Ovary (tissue), 9 donors: ENCODE results near the gene DPPA4. TPM values are rescaled to one million over a fixed set of nuclear protein-coding genes. Genes with fewer than 3 reads are reported as not detected.

Experiments
- DNase-seq, 5 donors: peaks; one replicate each; pipeline ENCODE4 v3.0.0-alpha.2; 2019 to 2020
- H3K27ac ChIP-seq, 2 donors: fragments of 200-600 bp; one replicate each; pipeline versions ENCODE4 v1.5.1 to v1.8.0; 2019 to 2022
- H3K27me3 ChIP-seq: fragments of 200-600 bp; one replicate; pipeline ENCODE4 v1.8.0; 2022
- H3K36me3 ChIP-seq: fragments of 200-600 bp; sonication (generic); one replicate; pipeline ENCODE4 v1.5.1; 2019
- H3K4me1 ChIP-seq: one replicate; pipeline ENCODE4 v1.8.1; 2013; ENCODE audit warnings: mild to moderate bottlenecking, moderate library complexity; ENCODE audit not compliant: insufficient read depth
- H3K4me3 ChIP-seq: fragments of 200-600 bp; sonication (generic); one replicate; pipeline ENCODE4 v1.5.1; 2017
- H3K9me3 ChIP-seq, 2 donors: fragments of 200-600 bp in 1 of 2; sonication (generic) in 1 of 2; one replicate each; pipeline versions ENCODE4 v1.5.1 to v1.8.1; 2013 to 2019; ENCODE audit warnings: mild to moderate bottlenecking in 1 of 2, moderate library complexity in 1 of 2
- CTCF ChIP-seq, 3 donors: fragments of 450-650 bp in 2 of 3; fragments of 200-600 bp in 1 of 3; IDR thresholded peaks; one replicate each; pipeline versions ENCODE4 v1.5.1 to v1.8.0; 2016 to 2022; ENCODE audit warnings: antibody characterized with exemption in 3 of 3, mild to moderate bottlenecking in 1 of 3
- EP300 ChIP-seq: sonication (generic); formaldehyde crosslinking; IDR thresholded peaks from one replicate; pipeline ENCODE4 v1.6.1; 2017; ENCODE audit warnings: antibody characterized with exemption
- POLR2A ChIP-seq: fragments of 450-650 bp; IDR thresholded peaks from one replicate; pipeline ENCODE4 v1.6.1; 2017; ENCODE audit warnings: antibody characterized with exemption, mild to moderate bottlenecking, moderate library complexity
- WGBS, 3 donors: extraction: QIAGEN DNeasy Blood & Tissue Kit in 1 of 3; methylation state at CpG; one replicate each; pipeline versions ENCODE4 v1.1.5 to v1.1.7; 2013 to 2017; 5-methylcytosine and 5-hydroxymethylcytosine counted together
- intact Hi-C, 4 donors: fragments of 100-400 bp; cut with DNase I; formaldehyde crosslinking; loops; one replicate each; pipeline versions ENCODE4 v1.11.0 to v1.15.1; 2022 to 2023
- polyA plus RNA-seq, 2 donors: library from polyadenylated mRNA; stranded (reverse); fragments of 200-250 nt in 1 of 2; fragments of 350-450 nt in 1 of 2; fragmentation: Illumina TruSeq in 1 of 2; extraction: RNeasy Lipid Tissue Mini Kit (QIAGEN cat#74804) in 1 of 2; gene quantifications; one replicate each; pipeline ENCODE4 v1.2.3, GENCODE V29; 2013 to 2014
- total RNA-seq, 7 donors: library from RNA; depleted of rRNA in 2 of 7; stranded (reverse); fragments of >200 nt in 2 of 7; fragmentation: NEBNext Ultra II Directional in 3 of 7; extraction: Animal tissue kit (Norgen Biotek cat#: 25700) in 3 of 7; gene quantifications; one replicate each; pipeline versions ENCODE4 v1.1.0 to v1.2.4, GENCODE V29; 2016 to 2023
- donor health status: DM: no; HTN: no; CAD: no; lungs with moderate emphysema.
- donor health status: DM: no; HTN: no; CAD: no.
- donor health status: Bipolar disorder and iron deficiency.
- donor health status: DM: yes; HTN: yes; CAD: no.
- donor health status: DM: no; HTN: no; CAD: no.
- donor health status: DM: yes; HTN: yes; CAD: no.

The DPPA4 gene
- total and polyA plus RNA-seq, 9 donors = 0.08 to 1.7 TPM; not detected in 7

GRCh38 chr3:109346099-109346498 lies 8.8 kb upstream of the DPPA4 start:
- H3K36me3 ChIP-seq = no peaks in the 10 kb centered on the region

GRCh38 chr3:109339714-109340648 lies 2.6 kb upstream of the DPPA4 start:
- Histone ChIP-seq H3K9me3 (no peaks in the 10 kb centered on the region), H3K27me3 (no peaks in the 10 kb centered on the region), H3K36me3 (no peaks in the 10 kb centered on the region), H3K27ac (no peak overlapping the region), H3K4me3 (no peak overlapping the region), H3K4me1 (no peaks in the 10 kb centered on the region)
- intact Hi-C loops = no loop called here
- WGBS, 3 donors = 57 to 61% (median 59%) methylated on average over 5 of the region's 5 CpGs
- TF ChIP-seq CTCF (IDR thresholded peaks at IDR 0.05) = no peak
- TF ChIP-seq POLR2A = no peak
- TF ChIP-seq EP300 = no peak
- DNase-seq = no peak

More at GRCh38 chr3:109346099-109346498, 8.8 kb upstream of the DPPA4 start:
- Histone ChIP-seq H3K9me3 (peaks cover 0 to 3% of the 10 kb centered on the region in 2 donors), H3K4me1 (no peaks in the 10 kb centered on the region), H3K27ac (no peak overlapping the region), H3K27me3 (no peaks in the 10 kb centered on the region), H3K4me3 (no peak overlapping the region)
- no peak for TF ChIP-seq EP300
- no peak for TF ChIP-seq CTCF (IDR thresholded peaks at IDR 0.05)
- no peak for TF ChIP-seq POLR2A
- WGBS, 3 donors = 70 to 78% (median 73%) methylated on average over 4 of the region's 4 CpGs
- intact Hi-C loops = no loop called here
- DNase-seq = no peak

GRCh38 chr3:109339197-109339596 lies 1.9 kb upstream of the DPPA4 start:
- TF ChIP-seq CTCF (IDR thresholded peaks at IDR 0.05) = no peak
- no peak for TF ChIP-seq POLR2A
- no peak for TF ChIP-seq EP300
- no peaks in the 10 kb centered on the region for H3K4me1 ChIP-seq
- WGBS, 3 donors = 64 to 68% (median 64%) methylated on average over 3 of the region's 3 CpGs
- no peaks in the 10 kb centered on the region for H3K36me3 ChIP-seq
- no peaks in the 10 kb centered on the region for H3K27me3 ChIP-seq
- H3K27ac ChIP-seq = no peak overlapping the region
- no peak overlapping the region for H3K4me3 ChIP-seq
- intact Hi-C loops = no loop called here
- no peaks in the 10 kb centered on the region for H3K9me3 ChIP-seq
- DNase-seq = no peak

- no peak overlapping the region for H3K27ac ChIP-seq
- H3K4me3 ChIP-seq = no peak overlapping the region
- no peak for DNase-seq
- no peaks in the 10 kb centered on the region for H3K36me3 ChIP-seq
- H3K4me1 ChIP-seq = no peaks in the 10 kb centered on the region
- intact Hi-C loops = no loop called here
- no peaks in the 10 kb centered on the region for H3K27me3 ChIP-seq
- WGBS, 3 donors = 64 to 69% (median 68%) methylated on average over 4 of the region's 4 CpGs
- TF ChIP-seq CTCF (IDR thresholded peaks at IDR 0.05) (no peak), POLR2A (no peak), EP300 (no peak)
- H3K9me3 ChIP-seq = no peaks in the 10 kb centered on the region
Measured at GRCh38 chr3:109338322-109338721, 976 bp upstream of the DPPA4 start.
